GM23338 (cell line): ENCODE data around the gene RAB11B. TPM values are rescaled to one million over a fixed set of nuclear protein-coding genes. Genes with fewer than 3 reads are reported as not detected.

Experiments
- ATAC-seq: fragments of 200-7000 bp; cut with Tn5 transposase; 3 replicates; pipeline ENCODE4 v1.9.1; 2020
- DNase-seq: peaks from one replicate; pipeline ENCODE4 v3.0.0-alpha.2; 2015; ENCODE audit warnings: low spot score
- H2AFZ ChIP-seq: fragments of 200-600 bp; sonication (generic); 2 replicates; pipeline ENCODE4 v1.8.0; 2016; ENCODE audit warnings: antibody characterized with exemption, mild to moderate bottlenecking, moderate library complexity
- H3F3A ChIP-seq: fragments of 200-600 bp; sonication (generic); replicated peaks from 2 replicates; pipeline ENCODE4 v1.8.0; 2017; ENCODE audit warnings: antibody characterized with exemption, mixed run types, low read depth
- H3K27ac ChIP-seq: fragments of 200-600 bp; sonication (generic); 2 replicates; pipeline ENCODE4 v1.6.1; 2016; ENCODE audit warnings: low read depth
- H3K27me3 ChIP-seq: fragments of 200-600 bp; sonication (generic); 2 replicates; pipeline ENCODE4 v1.8.0; 2016; ENCODE audit warnings: mild to moderate bottlenecking, mixed run types, moderate library complexity; ENCODE audit not compliant: insufficient read depth
- H3K36me3 ChIP-seq: fragments of 200-600 bp; sonication (generic); 2 replicates; pipeline ENCODE4 v1.8.0; 2016; ENCODE audit warnings: mild to moderate bottlenecking; ENCODE audit not compliant: insufficient read depth
- H3K4me1 ChIP-seq: fragments of 200-600 bp; sonication (generic); 2 replicates; pipeline ENCODE4 v1.8.0; 2016; ENCODE audit warnings: mild to moderate bottlenecking, moderate library complexity; ENCODE audit not compliant: insufficient read depth
- H3K4me2 ChIP-seq: fragments of 200-600 bp; sonication (generic); 2 replicates; pipeline ENCODE4 v1.7.1; 2017; ENCODE audit warnings: mixed run types
- H3K4me3 ChIP-seq: fragments of 200-600 bp; sonication (generic); 2 replicates; pipeline ENCODE4 v1.6.1; 2016; ENCODE audit warnings: mixed run types
- H3K79me2 ChIP-seq: fragments of 200-600 bp; sonication (generic); replicated peaks from 2 replicates; pipeline ENCODE4 v1.8.0; 2017; ENCODE audit warnings: mild to moderate bottlenecking; ENCODE audit not compliant: insufficient read depth
- H3K9me2 ChIP-seq: fragments of 200-600 bp; sonication (generic); 2 replicates; pipeline ENCODE4 v1.8.0; 2017; ENCODE audit not compliant: insufficient read depth
- H4K20me1 ChIP-seq: fragments of 200-600 bp; sonication (generic); replicated peaks from 2 replicates; pipeline ENCODE4 v1.8.0; 2017; ENCODE audit warnings: mild to moderate bottlenecking; ENCODE audit not compliant: insufficient read depth
- H3K27ac Mint-ChIP-seq: 2 replicates; pipeline ENCODE4 v1.8.0; 2020; ENCODE audit warnings: inconsistent platforms, mild to moderate bottlenecking, moderate library complexity, mixed read lengths
- H3K27me3 Mint-ChIP-seq: 3 replicates; pipeline ENCODE4 v1.8.0; 2022; ENCODE audit warnings: low read depth, mild to moderate bottlenecking, moderate library complexity, mixed read lengths, inconsistent platforms; ENCODE audit not compliant: insufficient read depth, poor library complexity
- H3K36me3 Mint-ChIP-seq: 3 replicates; pipeline ENCODE4 v1.8.0; 2021; ENCODE audit warnings: low read depth, mild to moderate bottlenecking, inconsistent platforms, moderate library complexity, mixed read lengths
- H3K4me1 Mint-ChIP-seq: 3 replicates; pipeline ENCODE4 v1.8.0; 2020; ENCODE audit warnings: mild to moderate bottlenecking, inconsistent platforms, mixed read lengths
- H3K4me3 Mint-ChIP-seq: 3 replicates; pipeline ENCODE4 v1.8.0; 2021; ENCODE audit warnings: moderate library complexity, mild to moderate bottlenecking, inconsistent platforms, mixed read lengths
- H3K9me3 Mint-ChIP-seq: 3 replicates; pipeline ENCODE4 v1.8.0; 2020; ENCODE audit warnings: moderate library complexity, mild to moderate bottlenecking, inconsistent platforms, mixed read lengths
- CREB1 ChIP-seq: fragments of 250-450 bp; sonication (Bioruptor Pico); IDR thresholded peaks from 2 replicates; pipeline ENCODE4 v1.5.0; 2020; ENCODE audit warnings: low read depth, mild to moderate bottlenecking, moderate library complexity
- ETS1 ChIP-seq: IDR thresholded peaks from 2 replicates; pipeline ENCODE4 v1.6.1; 2016; ENCODE audit warnings: antibody characterized with exemption
- EZH2 ChIP-seq: fragments of 200-600 bp; sonication (generic); IDR thresholded peaks from one replicate; pipeline ENCODE4 v1.8.0; 2017; ENCODE audit warnings: antibody characterized with exemption, mild to moderate bottlenecking, low read depth; ENCODE audit not compliant: unreplicated experiment
- EZH2phosphoT487 ChIP-seq: fragments of 200-600 bp; sonication (generic); IDR thresholded peaks from one replicate; pipeline ENCODE4 v1.8.1; 2018; ENCODE audit warnings: antibody characterized with exemption; ENCODE audit not compliant: unreplicated experiment
- JUNB ChIP-seq: IDR thresholded peaks from one replicate; pipeline ENCODE4 v1.6.1; 2016; ENCODE audit warnings: antibody characterized with exemption; ENCODE audit not compliant: unreplicated experiment
- NANOG ChIP-seq: IDR thresholded peaks from 2 replicates; pipeline ENCODE4 v1.6.1; 2016; ENCODE audit warnings: antibody characterized with exemption, borderline replicate concordance
- POLR2AphosphoS5 ChIP-seq: IDR thresholded peaks from 2 replicates; pipeline ENCODE4 v1.6.1; 2016; ENCODE audit warnings: antibody characterized with exemption, low read depth
- STAT1 ChIP-seq: IDR thresholded peaks from one replicate; pipeline ENCODE4 v1.6.1; 2016; ENCODE audit warnings: antibody characterized with exemption; ENCODE audit not compliant: unreplicated experiment
- ZNF114 ChIP-seq: fragments of 250-450 bp; sonication (Bioruptor Pico); IDR thresholded peaks from 2 replicates; pipeline ENCODE4 v1.5.0; 2020; ENCODE audit warnings: mild to moderate bottlenecking, moderate library complexity
- ZNF331 ChIP-seq: fragments of 250-450 bp; sonication (Bioruptor Pico); IDR thresholded peaks from 2 replicates; pipeline ENCODE4 v1.5.0; 2020; ENCODE audit warnings: low read depth, mild to moderate bottlenecking, moderate library complexity
- ZNF462 ChIP-seq: fragments of 250-450 bp; sonication (Bioruptor Pico); IDR thresholded peaks from 2 replicates; pipeline ENCODE4 v1.5.0; 2020; ENCODE audit warnings: mild to moderate bottlenecking, moderate library complexity
- polyA plus RNA-seq: library from polyadenylated mRNA; unstranded; fragments of >200 nt; fragmentation: Nextera tagmentation; extraction: Ambion mirVana; gene quantifications from 2 replicates; pipeline ENCODE4 v1.2.1, GENCODE V29; 2016
- total RNA-seq: library from RNA; depleted of rRNA; stranded (reverse); fragments of >200 nt; shearing (Covaris generic); gene quantifications from 2 replicates; pipeline ENCODE4 v1.2.3, GENCODE V29; 2014
- TF ChIP-seq, protein P1 (sequence below), 2 experiments: fragments of 200-600 bp in 1 of 2; sonication (generic) in 1 of 2; conservative IDR thresholded peaks; 2 replicates each; pipeline versions ENCODE4 v1.5.1 to v1.6.1; 2016 to 2017; ENCODE audit warnings: antibody characterized with exemption in 2 of 2, low read depth in 2 of 2, mild to moderate bottlenecking in 2 of 2, moderate library complexity in 1 of 2
- TF ChIP-seq, protein P2 (sequence below): IDR thresholded peaks from one replicate; pipeline ENCODE4 v1.6.1; 2018; ENCODE audit warnings: antibody characterized with exemption; ENCODE audit not compliant: unreplicated experiment

RAB11B gene
- total and polyA plus RNA-seq, 2 experiments from 2014 or later: 66.0 to 79.6 TPM

GRCh38 chr19:8421484-8422461, 31.6 kb downstream of the RAB11B start:
- DNase-seq (no peak), ATAC-seq (no peak)
- no peaks in the 10 kb centered on the region for H3K9me2 ChIP-seq
- no peaks in the 10 kb centered on the region for H3K27me3 ChIP-seq
- no peaks in the 10 kb centered on the region for H4K20me1 ChIP-seq
- no peak overlapping the region for H3K4me3 ChIP-seq
- H3K36me3 ChIP-seq: no peaks in the 10 kb centered on the region
- no peak overlapping the region for H3K4me3 Mint-ChIP-seq
- no peaks in the 10 kb centered on the region; the same call in 2 of the 3 replicates for H3K4me1 Mint-ChIP-seq
- no peak overlapping the region for H2AFZ ChIP-seq
- H3K4me1 ChIP-seq: no peaks in the 10 kb centered on the region
- H3K4me2 ChIP-seq: no peak overlapping the region
- H3K27me3 Mint-ChIP-seq: peaks cover 6% of the 10 kb centered on the region
- no peak overlapping the region for H3K27ac ChIP-seq
- H3K27ac Mint-ChIP-seq: no peak overlapping the region
- TF ChIP-seq JUNB (no peak), CREB1 (no peak), ZNF114 (CRISPR knock-in tag) (no peak), POLR2AphosphoS5 (no peak), EZH2 (no peak), STAT1 (no peak), EZH2phosphoT487 (no peak), ZNF462 (no peak), ETS1 (no peak), ZNF331 (no peak), NANOG (no peak)
- TF ChIP-seq, protein P1, sequence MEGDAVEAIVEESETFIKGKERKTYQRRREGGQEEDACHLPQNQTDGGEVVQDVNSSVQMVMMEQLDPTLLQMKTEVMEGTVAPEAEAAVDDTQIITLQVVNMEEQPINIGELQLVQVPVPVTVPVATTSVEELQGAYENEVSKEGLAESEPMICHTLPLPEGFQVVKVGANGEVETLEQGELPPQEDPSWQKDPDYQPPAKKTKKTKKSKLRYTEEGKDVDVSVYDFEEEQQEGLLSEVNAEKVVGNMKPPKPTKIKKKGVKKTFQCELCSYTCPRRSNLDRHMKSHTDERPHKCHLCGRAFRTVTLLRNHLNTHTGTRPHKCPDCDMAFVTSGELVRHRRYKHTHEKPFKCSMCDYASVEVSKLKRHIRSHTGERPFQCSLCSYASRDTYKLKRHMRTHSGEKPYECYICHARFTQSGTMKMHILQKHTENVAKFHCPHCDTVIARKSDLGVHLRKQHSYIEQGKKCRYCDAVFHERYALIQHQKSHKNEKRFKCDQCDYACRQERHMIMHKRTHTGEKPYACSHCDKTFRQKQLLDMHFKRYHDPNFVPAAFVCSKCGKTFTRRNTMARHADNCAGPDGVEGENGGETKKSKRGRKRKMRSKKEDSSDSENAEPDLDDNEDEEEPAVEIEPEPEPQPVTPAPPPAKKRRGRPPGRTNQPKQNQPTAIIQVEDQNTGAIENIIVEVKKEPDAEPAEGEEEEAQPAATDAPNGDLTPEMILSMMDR (conservative IDR thresholded peaks at IDR 0.05; ENCODE audit: low read depth in 2 of 2): no peak
- TF ChIP-seq, protein P2, sequence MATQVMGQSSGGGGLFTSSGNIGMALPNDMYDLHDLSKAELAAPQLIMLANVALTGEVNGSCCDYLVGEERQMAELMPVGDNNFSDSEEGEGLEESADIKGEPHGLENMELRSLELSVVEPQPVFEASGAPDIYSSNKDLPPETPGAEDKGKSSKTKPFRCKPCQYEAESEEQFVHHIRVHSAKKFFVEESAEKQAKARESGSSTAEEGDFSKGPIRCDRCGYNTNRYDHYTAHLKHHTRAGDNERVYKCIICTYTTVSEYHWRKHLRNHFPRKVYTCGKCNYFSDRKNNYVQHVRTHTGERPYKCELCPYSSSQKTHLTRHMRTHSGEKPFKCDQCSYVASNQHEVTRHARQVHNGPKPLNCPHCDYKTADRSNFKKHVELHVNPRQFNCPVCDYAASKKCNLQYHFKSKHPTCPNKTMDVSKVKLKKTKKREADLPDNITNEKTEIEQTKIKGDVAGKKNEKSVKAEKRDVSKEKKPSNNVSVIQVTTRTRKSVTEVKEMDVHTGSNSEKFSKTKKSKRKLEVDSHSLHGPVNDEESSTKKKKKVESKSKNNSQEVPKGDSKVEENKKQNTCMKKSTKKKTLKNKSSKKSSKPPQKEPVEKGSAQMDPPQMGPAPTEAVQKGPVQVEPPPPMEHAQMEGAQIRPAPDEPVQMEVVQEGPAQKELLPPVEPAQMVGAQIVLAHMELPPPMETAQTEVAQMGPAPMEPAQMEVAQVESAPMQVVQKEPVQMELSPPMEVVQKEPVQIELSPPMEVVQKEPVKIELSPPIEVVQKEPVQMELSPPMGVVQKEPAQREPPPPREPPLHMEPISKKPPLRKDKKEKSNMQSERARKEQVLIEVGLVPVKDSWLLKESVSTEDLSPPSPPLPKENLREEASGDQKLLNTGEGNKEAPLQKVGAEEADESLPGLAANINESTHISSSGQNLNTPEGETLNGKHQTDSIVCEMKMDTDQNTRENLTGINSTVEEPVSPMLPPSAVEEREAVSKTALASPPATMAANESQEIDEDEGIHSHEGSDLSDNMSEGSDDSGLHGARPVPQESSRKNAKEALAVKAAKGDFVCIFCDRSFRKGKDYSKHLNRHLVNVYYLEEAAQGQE: no peak
- H3K36me3 Mint-ChIP-seq: peaks cover 3% of the 10 kb centered on the region
- no peaks in the 10 kb centered on the region for H3K79me2 ChIP-seq
- H3F3A ChIP-seq: 0 out of 2 replicates have a peak, but pooled peaks cover 6% of the 10 kb centered on the region
- H3K9me3 Mint-ChIP-seq: no peaks in the 10 kb centered on the region
